ENCODE measurements around the gene IQCC.
A peak's percentile ranks its signal among the peaks of the same experiment; 100 is the strongest.
"Not testable (repeated sequence)": the region's sequence is repeated elsewhere in the genome, so short reads cannot be mapped to it uniquely, and the experiment has no call there.

The IQCC gene

GRCh38 chr1:32205401-32206370 is at the start of gene IQCC:
Gene IQCC, plus strand, starts transcription at chr1:32205671. Its CDS starts 11 bp downstream, at chr1:32205682.
- TF ChIP-seq POLR2A (IDR thresholded peaks at IDR 0.05; ENCODE audit: low read length) (peak; percentile 90), GATA1 (IDR thresholded peaks at IDR 0.05; ENCODE audit: low read depth, low read length) (no peak)
- peak; percentile 91 to 94 for DNase-seq

- TF ChIP-seq POLR2A (IDR thresholded peaks at IDR 0.05; ENCODE audit: low read length) (no peak), GATA1 (IDR thresholded peaks at IDR 0.05; ENCODE audit: low read depth, low read length) (no peak)
- DNase-seq = no peak
Observed at GRCh38 chr1:32159189-32159588, 46.3 kb upstream of the IQCC start.

- TF ChIP-seq POLR2A (IDR thresholded peaks at IDR 0.05; ENCODE audit: low read length) (no peak), GATA1 (IDR thresholded peaks at IDR 0.05; ENCODE audit: low read depth, low read length) (no peak)
- no peak for DNase-seq
Observed at GRCh38 chr1:32163405-32163804, 42.1 kb upstream of the IQCC start.

- DNase-seq = not testable (repeated sequence)
Observed at GRCh38 chr1:32165633-32166032, 39.8 kb upstream of the IQCC start.

GRCh38 chr1:32170991-32171390 is 34.5 kb upstream of the IQCC start:
- no peak for DNase-seq
- TF ChIP-seq GATA1 (IDR thresholded peaks at IDR 0.05; ENCODE audit: low read depth, low read length) (no peak), POLR2A (IDR thresholded peaks at IDR 0.05; ENCODE audit: low read length) (no peak)

GRCh38 chr1:32172621-32173245 is 32.7 kb upstream of the IQCC start:
- DNase-seq = no peak
- TF ChIP-seq GATA1 (IDR thresholded peaks at IDR 0.05; ENCODE audit: low read depth, low read length) (no peak), POLR2A (IDR thresholded peaks at IDR 0.05; ENCODE audit: low read length) (no peak)

GRCh38 chr1:32178380-32179192 is 26.9 kb upstream of the IQCC start:
- no peak for DNase-seq
- TF ChIP-seq GATA1 (IDR thresholded peaks at IDR 0.05; ENCODE audit: low read depth, low read length) = no peak
- TF ChIP-seq POLR2A (IDR thresholded peaks at IDR 0.05; ENCODE audit: low read length) = no peak

- no peak for TF ChIP-seq GATA1 (IDR thresholded peaks at IDR 0.05; ENCODE audit: low read depth, low read length)
- TF ChIP-seq POLR2A (IDR thresholded peaks at IDR 0.05; ENCODE audit: low read length) = no peak
- no peak for DNase-seq
Observed at GRCh38 chr1:32179193-32179442, 26.4 kb upstream of the IQCC start.

- TF ChIP-seq GATA1 (IDR thresholded peaks at IDR 0.05; ENCODE audit: low read depth, low read length) = no peak
- TF ChIP-seq POLR2A (IDR thresholded peaks at IDR 0.05; ENCODE audit: low read length) = peak; percentile 76
- DNase-seq = peak; percentile 92 to 95
Observed at GRCh38 chr1:32179443-32180185, 25.9 kb upstream of the IQCC start, which contains the start of gene TXLNA. Gene TXLNA, plus strand, starts transcription at chr1:32179675. Its CDS starts 671 bp downstream, at chr1:32180346.

GRCh38 chr1:32180186-32181060 is 25.0 kb upstream of the IQCC start:
- DNase-seq = peak; percentile 66 to 77
- TF ChIP-seq POLR2A (IDR thresholded peaks at IDR 0.05; ENCODE audit: low read length) = no peak
- TF ChIP-seq GATA1 (IDR thresholded peaks at IDR 0.05; ENCODE audit: low read depth, low read length) = no peak

GRCh38 chr1:32181065-32181464 is 24.4 kb upstream of the IQCC start:
- DNase-seq = no peak
- TF ChIP-seq POLR2A (IDR thresholded peaks at IDR 0.05; ENCODE audit: low read length) (no peak), GATA1 (IDR thresholded peaks at IDR 0.05; ENCODE audit: low read depth, low read length) (no peak)

GRCh38 chr1:32181563-32181962 is 23.9 kb upstream of the IQCC start:
- TF ChIP-seq POLR2A (IDR thresholded peaks at IDR 0.05; ENCODE audit: low read length) = no peak
- no peak for TF ChIP-seq GATA1 (IDR thresholded peaks at IDR 0.05; ENCODE audit: low read depth, low read length)
- DNase-seq = no peak

GRCh38 chr1:32182060-32182459 is 23.4 kb upstream of the IQCC start:
- no peak for DNase-seq
- TF ChIP-seq GATA1 (IDR thresholded peaks at IDR 0.05; ENCODE audit: low read depth, low read length) (no peak), POLR2A (IDR thresholded peaks at IDR 0.05; ENCODE audit: low read length) (no peak)

Data from erythroblast (primary cell).